ENCODE results near the gene HGFAC. TPM values are rescaled to one million over a fixed set of nuclear protein-coding genes. Genes with fewer than 3 reads are reported as not detected.

Gene HGFAC
- polyA plus RNA-seq, 1 of the 3 experiments (the other 2 are of a cell fraction): 0.43 TPM

DNA sequence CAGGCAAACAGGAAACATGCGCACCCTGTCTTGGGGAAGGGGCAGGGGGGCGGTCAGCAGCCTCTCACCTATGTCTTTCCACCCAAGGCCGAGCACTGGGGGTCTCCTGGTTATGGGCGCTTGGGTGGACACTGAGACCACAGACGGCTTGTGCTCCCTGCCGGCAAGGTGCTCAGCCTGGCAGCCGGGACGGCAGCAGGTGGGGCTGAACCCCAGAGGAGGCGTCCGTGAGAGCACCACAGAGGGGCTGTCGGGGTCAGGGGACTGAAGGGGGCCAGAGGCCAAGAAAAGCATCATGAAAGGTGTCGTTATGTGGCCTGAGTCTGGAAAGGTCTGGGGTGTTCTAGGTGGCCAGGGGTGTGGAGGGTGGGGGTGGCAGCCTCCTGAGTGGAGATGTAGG, 40.9 kb downstream of the HGFAC start:
- Histone ChIP-seq H3K79me2 (ENCODE audit: insufficient read depth) (no peaks in the 10 kb centered on the region), H3K9me3 (no peaks in the 10 kb centered on the region), H3K9ac (no peak overlapping the region), H3K4me1 (ENCODE audit: control insufficient read depth in 1 of 2, insufficient read depth in 2 of 2, low read depth in 1 of 2, low read length in 1 of 2) (peaks cover 0 to 19% of the 10 kb centered on the region in 2 experiments; a peak in 1 of 4 replicates), H4K20me1 (ENCODE audit: insufficient read depth) (no peaks in the 10 kb centered on the region), H3K4me3 (ENCODE audit: low read depth in 2 of 2, low read length in 1 of 2) (no peak overlapping the region), H3K4me2 (no peak overlapping the region), H3F3A (replicated peaks; ENCODE audit: insufficient read depth) (no peaks in the 10 kb centered on the region), H2AFZ (ENCODE audit: low read depth) (no peak overlapping the region), H3K9me2 (no peaks in the 10 kb centered on the region), H3K36me3 (replicated peaks in 1 of 2; ENCODE audit: control insufficient read depth in 1 of 2, insufficient read depth in 2 of 2, low read length in 1 of 2) (no peaks in the 10 kb centered on the region), H3K27ac (ENCODE audit: low read depth in 2 of 2, low read length in 1 of 2) (no peak overlapping the region), H3K27me3 (ENCODE audit: insufficient read depth) (no peaks in the 10 kb centered on the region)
- CTCF ChIA-PET: interaction anchor here (1.3 to 3.0 kb wide), 2 partner anchors 20 to 136 kb away, joined by 4 to 33 read pairs; partner anchors contain the start of gene DOK7
- TF ChIP-seq CTCF (IDR thresholded peaks at IDR 0.05) (no peak), GATA2 (CRISPR knock-in tag; IDR thresholded peaks at IDR 0.05) (no peak), GABPA (IDR thresholded peaks at IDR 0.05; ENCODE audit: low read depth) (no peak), SIN3A (IDR thresholded peaks at IDR 0.05; ENCODE audit: borderline replicate concordance, low read depth, low read length) (no peak), ZBTB33 (IDR thresholded peaks at IDR 0.05; ENCODE audit: borderline replicate concordance, low read depth) (no peak), TAF1 (IDR thresholded peaks at IDR 0.05; ENCODE audit: borderline replicate concordance, low read depth, low read length) (no peak), NRF1 (IDR thresholded peaks at IDR 0.05; ENCODE audit: low read depth, low read length) (no peak), REST (IDR thresholded peaks at IDR 0.05; ENCODE audit: low read depth, low read length) (no peak), MAX (IDR thresholded peaks at IDR 0.05; ENCODE audit: low read depth) (no peak), RCOR1 (IDR thresholded peaks at IDR 0.05; ENCODE audit: low read length) (no peak), TCF12 (IDR thresholded peaks at IDR 0.05) (no peak), RXRA (IDR thresholded peaks at IDR 0.05; ENCODE audit: borderline replicate concordance, low read depth) (no peak)
- TF ChIP-seq, protein P1, sequence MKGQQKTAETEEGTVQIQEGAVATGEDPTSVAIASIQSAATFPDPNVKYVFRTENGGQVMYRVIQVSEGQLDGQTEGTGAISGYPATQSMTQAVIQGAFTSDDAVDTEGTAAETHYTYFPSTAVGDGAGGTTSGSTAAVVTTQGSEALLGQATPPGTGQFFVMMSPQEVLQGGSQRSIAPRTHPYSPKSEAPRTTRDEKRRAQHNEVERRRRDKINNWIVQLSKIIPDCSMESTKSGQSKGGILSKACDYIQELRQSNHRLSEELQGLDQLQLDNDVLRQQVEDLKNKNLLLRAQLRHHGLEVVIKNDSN (IDR thresholded peaks at IDR 0.05; ENCODE audit: borderline replicate concordance, low read depth): no peak
- POLR2A ChIA-PET: no interaction called here
- 87% methylated on average over 8 of the region's 12 CpGs for WGBS (ENCODE audit: low lambda C conversion rate)
- DNase-seq: no peak
